ENCODE results near the gene SPIC. TPM values are rescaled to one million over a fixed set of nuclear protein-coding genes. Genes with fewer than 3 reads are reported as not detected.

Gene SPIC
- total RNA-seq, 3 donors from 2014 or later (not counting 1 experiment from before 2014, with no cell fraction given) = 0.24 TPM; not detected in 2

Other genes with a start within 250 kb of the SPIC start
- gene UTP20, start 195.2 kb upstream of the SPIC start, total RNA-seq = 10 to 100 TPM in 1 of 3 donors, 1 to 10 TPM in 2; 7.1 to 10.2 (median 9.0) TPM
- 10 to 100 TPM; 32.0 to 32.6 (median 32.2) TPM for gene ARL1, start 67.6 kb upstream of the SPIC start, total RNA-seq
- gene MYBPC1, start 119.6 kb downstream of the SPIC start, total RNA-seq = not detected
- 10 to 100 TPM in 1 of 3 donors, 1 to 10 TPM in 2; 3.9 to 23.6 (median 7.3) TPM for gene CHPT1, start 222.3 kb downstream of the SPIC start, total RNA-seq